Stomach smooth muscle (tissue), 2 donors: ENCODE measurements around the gene TTLL6.

Experiments
- H3K27ac ChIP-seq: one replicate; pipeline ENCODE4 v1.7.0; 2013; ENCODE audit warnings: mild to moderate bottlenecking, low read length, inconsistent platforms
- H3K27me3 ChIP-seq, 2 donors: one replicate each; pipeline ENCODE4 v1.7.0; 2013; ENCODE audit warnings: low read length in 2 of 2; ENCODE audit not compliant: insufficient read depth in 2 of 2, control insufficient read depth in 1 of 2
- H3K36me3 ChIP-seq, 2 donors: one replicate each; pipeline ENCODE4 v1.7.0; 2013; ENCODE audit warnings: low read length in 2 of 2; ENCODE audit not compliant: control insufficient read depth in 2 of 2, insufficient read depth in 2 of 2
- H3K4me1 ChIP-seq: one replicate; pipeline ENCODE4 v1.7.0; 2013; ENCODE audit warnings: low read length; ENCODE audit not compliant: control insufficient read depth, insufficient read depth
- H3K4me3 ChIP-seq, 2 donors: one replicate each; pipeline ENCODE4 v1.7.0; 2013; ENCODE audit warnings: low read length in 2 of 2
- H3K9ac ChIP-seq, 2 donors: one replicate each; pipeline ENCODE4 v1.7.0; 2013; ENCODE audit warnings: low read length in 2 of 2, mild to moderate bottlenecking in 1 of 2
- H3K9me3 ChIP-seq, 2 donors: one replicate each; pipeline ENCODE4 v1.7.0; 2013; ENCODE audit warnings: low read length in 2 of 2; ENCODE audit not compliant: control insufficient read depth in 2 of 2
- donor health status: healthy.
- donor health status: Pancreatic carcinoma.

Gene TTLL6

DNA sequence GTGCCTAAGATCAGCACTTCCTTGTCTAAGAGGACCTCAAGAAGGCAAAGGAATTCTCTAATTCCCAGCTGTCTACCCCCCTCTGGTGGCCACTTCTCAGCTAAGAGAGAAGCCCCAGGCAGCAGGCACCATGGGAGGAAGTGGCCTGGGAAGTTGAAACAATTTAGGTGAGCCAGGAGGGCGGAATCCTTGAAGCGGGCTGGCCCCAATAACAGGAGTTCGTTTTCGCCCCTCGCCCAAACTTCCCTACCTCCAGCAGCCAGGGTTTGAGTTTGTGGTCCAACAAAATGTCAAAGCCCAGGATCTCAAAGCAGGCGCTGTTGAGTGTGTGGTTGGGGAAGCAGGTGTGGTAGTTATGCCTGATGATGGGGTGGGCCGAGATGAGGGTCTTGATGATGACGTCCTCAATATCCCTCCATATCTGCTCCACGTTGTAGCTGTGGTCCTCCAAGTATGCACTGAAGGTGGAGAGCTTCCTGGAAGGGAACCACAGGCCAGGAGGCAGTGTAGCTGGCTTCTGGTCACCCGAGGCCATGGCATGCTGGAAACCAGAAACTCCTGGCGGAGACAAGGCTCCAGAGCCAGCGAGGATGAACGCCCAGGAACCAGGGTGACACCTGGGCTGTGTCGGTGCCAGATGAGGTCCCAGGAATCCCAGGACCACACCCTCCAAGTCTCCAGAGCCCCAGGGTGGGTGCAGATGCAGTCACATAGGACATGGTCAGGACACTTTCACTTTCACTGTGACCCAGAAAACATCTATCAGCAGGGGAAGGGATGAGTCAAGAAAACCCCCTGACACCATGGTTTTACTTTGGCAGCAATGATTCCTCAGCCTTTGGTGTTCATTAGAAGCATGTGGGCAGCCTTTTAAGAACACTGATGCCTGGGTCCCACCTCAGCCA is 25.6 kb downstream of the TTLL6 start:
- H3K9ac ChIP-seq = no peak overlapping the region
- H3K36me3 ChIP-seq = no peaks in the 10 kb centered on the region
- peaks cover 8 to 19% of the 10 kb centered on the region in 2 donors for H3K27me3 ChIP-seq
- peaks cover 7% of the 10 kb centered on the region for H3K4me1 ChIP-seq
- H3K9me3 ChIP-seq = no peaks in the 10 kb centered on the region
- no peak overlapping the region for H3K4me3 ChIP-seq
- no peak overlapping the region for H3K27ac ChIP-seq

DNA sequence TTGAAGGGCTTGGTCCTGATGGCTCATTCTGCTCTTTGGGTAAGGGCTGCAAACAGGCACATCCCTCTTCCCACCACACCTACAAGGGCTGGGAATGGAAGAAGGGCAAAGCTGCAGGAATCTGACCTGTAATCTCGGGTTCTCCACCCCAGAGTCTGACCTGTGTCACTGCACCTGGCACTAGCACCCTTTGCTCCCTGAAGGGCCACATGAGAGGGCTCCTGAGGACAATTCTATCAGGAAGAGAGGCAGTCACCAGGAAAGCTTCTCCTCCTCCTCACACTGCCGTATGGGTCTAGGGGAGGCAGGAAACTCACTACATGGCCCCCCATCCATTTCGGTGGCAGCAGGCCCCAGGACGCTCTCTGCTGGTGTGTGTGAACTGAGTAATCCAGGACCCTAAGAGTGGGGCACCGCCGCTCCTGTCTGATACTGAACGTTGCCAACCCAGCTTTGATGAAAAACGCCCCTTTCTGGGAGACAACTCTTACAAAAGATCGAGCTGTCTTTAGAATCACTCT is 26.4 kb downstream of the TTLL6 start:
- peaks cover 8 to 21% of the 10 kb centered on the region in 2 donors for H3K27me3 ChIP-seq
- no peak overlapping the region for H3K4me3 ChIP-seq
- no peak overlapping the region for H3K27ac ChIP-seq
- no peaks in the 10 kb centered on the region for H3K36me3 ChIP-seq
- H3K9ac ChIP-seq = no peak overlapping the region
- no peaks in the 10 kb centered on the region for H3K9me3 ChIP-seq
- H3K4me1 ChIP-seq = peaks cover 7% of the 10 kb centered on the region

DNA sequence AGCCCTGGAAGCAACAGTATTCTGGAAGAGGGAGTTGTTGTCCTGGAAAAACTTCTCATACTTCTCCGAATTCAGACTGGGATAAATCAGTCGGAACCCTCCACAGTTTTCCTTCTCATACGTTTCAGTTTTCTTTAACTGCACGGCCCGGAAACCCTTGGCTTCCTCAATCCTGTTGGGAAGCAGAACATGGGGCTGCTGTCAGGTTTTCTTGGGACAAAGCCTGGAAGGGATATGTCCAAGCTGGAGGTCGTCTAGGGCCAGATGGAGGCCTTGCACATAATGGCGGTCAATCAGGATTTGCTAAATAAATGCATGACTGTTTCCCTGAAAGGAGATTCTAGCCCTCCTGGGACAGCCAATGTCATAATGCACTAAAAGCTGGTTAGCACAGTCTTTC is 29.2 kb downstream of the TTLL6 start:
- Histone ChIP-seq H3K4me3 (no peak overlapping the region), H3K36me3 (no peaks in the 10 kb centered on the region), H3K27ac (no peak overlapping the region), H3K9ac (no peak overlapping the region), H3K4me1 (no peaks in the 10 kb centered on the region), H3K9me3 (no peaks in the 10 kb centered on the region), H3K27me3 (peaks cover 8 to 26% of the 10 kb centered on the region in 2 donors)

DNA sequence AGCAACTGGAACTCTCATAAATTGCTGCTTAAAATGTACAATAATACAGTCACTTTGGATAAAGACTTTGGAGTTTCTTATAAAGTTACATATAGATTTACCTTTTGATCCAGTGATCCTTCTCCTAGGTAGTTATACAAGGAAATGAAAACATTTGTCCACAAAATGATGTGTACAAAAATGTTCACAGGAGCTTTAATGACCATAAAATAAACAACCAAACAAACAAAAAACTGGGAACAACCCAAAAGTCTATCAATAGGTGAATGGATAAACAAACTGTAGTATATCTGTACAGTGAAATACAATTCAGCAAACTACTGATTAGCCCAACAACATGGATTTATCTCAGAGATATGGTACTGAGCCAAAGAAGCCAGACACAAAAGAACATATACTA is 37.6 kb downstream of the TTLL6 start:
- H3K36me3 ChIP-seq = no peaks in the 10 kb centered on the region
- no peak overlapping the region for H3K4me3 ChIP-seq
- no peak overlapping the region for H3K9ac ChIP-seq
- H3K27ac ChIP-seq = no peak overlapping the region
- peaks cover 0 to 7% of the 10 kb centered on the region in 2 donors for H3K9me3 ChIP-seq
- no peaks in the 10 kb centered on the region for H3K27me3 ChIP-seq
- H3K4me1 ChIP-seq = no peaks in the 10 kb centered on the region

DNA sequence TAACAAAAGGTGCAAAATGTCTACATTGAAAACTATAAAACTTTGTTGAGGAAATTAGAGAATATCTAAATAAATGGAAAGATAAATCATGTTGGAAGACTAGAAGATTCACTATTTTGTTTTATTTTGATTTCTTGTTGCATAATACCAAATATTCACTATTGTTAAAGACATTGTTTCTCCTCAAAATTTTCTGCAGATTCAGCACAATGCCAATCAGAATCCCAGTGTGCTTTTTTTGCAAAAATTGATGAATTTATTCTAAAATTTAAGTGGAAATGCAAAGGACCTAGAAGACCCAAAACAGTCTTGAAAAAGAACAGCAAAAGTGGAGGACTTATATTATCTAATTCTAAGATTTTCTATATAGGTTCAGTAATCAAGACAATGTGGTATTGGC is 40.4 kb downstream of the TTLL6 start:
- no peak overlapping the region for H3K27ac ChIP-seq
- peaks cover 0 to 7% of the 10 kb centered on the region in 2 donors for H3K9me3 ChIP-seq
- no peaks in the 10 kb centered on the region for H3K27me3 ChIP-seq
- H3K4me3 ChIP-seq = no peak overlapping the region
- no peaks in the 10 kb centered on the region for H3K4me1 ChIP-seq
- H3K9ac ChIP-seq = no peak overlapping the region
- H3K36me3 ChIP-seq = no peaks in the 10 kb centered on the region

DNA sequence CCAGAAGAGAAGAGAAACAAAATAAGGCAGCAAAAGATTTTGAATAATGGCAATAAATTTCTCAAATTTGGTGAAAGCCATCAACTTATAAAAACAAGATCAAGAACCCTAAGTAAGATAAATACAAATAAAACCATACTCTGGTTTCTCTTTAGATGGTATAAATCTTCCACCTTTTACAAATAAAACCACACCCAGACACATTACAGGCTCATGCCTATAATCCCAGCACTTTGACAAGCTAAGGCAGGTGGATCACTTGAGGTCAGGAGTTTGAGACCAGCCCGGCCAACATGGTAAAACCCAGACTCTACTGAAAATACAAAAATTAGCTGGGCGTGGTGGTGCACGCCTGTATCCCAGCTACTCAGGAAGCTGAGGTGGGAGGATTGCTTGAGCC is 43.8 kb downstream of the TTLL6 start:
- Histone ChIP-seq H3K36me3 (no peaks in the 10 kb centered on the region), H3K9me3 (peaks cover 0 to 5% of the 10 kb centered on the region in 2 donors), H3K9ac (no peak overlapping the region), H3K4me1 (no peaks in the 10 kb centered on the region), H3K4me3 (no peak overlapping the region), H3K27ac (no peak overlapping the region), H3K27me3 (peaks cover 8 to 9% of the 10 kb centered on the region in 2 donors)

DNA sequence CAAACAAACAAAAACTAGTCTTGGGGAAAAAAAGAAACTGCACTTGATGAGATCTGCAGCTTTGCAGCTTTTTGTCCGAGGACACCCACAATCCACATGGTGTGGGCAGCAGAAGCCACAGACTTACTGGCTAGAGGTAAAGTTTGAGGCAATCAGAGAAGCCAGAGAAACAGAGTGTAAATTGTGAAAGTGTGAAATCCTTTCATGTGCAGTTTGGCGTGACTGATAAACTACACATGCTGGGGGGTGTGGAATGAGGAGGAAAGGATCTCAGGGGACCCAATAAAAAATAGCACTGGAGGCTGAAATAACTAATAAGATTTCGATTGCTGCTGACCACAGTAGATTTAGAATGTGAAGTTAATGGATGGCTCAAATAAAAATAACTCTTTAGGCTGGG is 46.1 kb downstream of the TTLL6 start:
- Histone ChIP-seq H3K9me3 (peaks cover 0 to 5% of the 10 kb centered on the region in 2 donors), H3K4me3 (no peak overlapping the region), H3K27me3 (peaks cover 8 to 9% of the 10 kb centered on the region in 2 donors), H3K27ac (no peak overlapping the region), H3K36me3 (no peaks in the 10 kb centered on the region), H3K4me1 (no peaks in the 10 kb centered on the region), H3K9ac (no peak overlapping the region)

DNA sequence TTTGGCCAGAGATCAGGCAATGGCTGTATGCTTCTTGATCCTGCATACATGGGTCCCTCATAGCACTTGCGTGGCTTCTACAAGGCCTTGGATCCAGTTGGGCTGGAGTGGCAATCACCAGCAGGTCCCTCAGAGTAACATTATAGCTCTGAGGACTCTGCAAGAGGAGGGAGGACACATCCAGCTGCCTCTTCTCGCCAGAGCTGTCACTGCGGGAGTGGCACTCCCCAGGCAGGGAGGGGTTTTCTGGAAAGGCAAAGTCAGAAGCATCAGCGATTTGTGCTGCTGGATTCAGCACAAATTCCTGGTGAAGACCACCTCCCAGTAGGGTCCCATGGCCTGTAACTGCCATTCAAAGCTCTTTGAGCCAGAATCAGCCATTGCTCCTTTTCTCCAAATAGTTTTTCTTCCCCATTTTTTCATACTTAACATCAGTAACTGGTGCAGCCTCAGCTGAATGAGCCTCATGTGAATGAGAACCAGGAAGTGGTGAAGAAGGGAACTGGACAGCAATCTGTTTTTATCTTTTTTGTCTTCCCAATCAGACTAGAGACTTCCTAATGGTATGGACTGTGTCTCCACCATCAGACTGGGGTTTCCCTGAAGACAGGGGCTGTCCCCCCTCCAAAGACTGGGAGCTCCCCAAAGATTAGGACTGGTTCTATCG is 47.9 kb downstream of the TTLL6 start:
- no peak overlapping the region for H3K27ac ChIP-seq
- H3K36me3 ChIP-seq = no peaks in the 10 kb centered on the region
- no peak overlapping the region for H3K4me3 ChIP-seq
- no peak overlapping the region for H3K9ac ChIP-seq
- H3K27me3 ChIP-seq = peaks cover 9 to 13% of the 10 kb centered on the region in 2 donors
- no peaks in the 10 kb centered on the region for H3K4me1 ChIP-seq
- no peaks in the 10 kb centered on the region for H3K9me3 ChIP-seq

DNA sequence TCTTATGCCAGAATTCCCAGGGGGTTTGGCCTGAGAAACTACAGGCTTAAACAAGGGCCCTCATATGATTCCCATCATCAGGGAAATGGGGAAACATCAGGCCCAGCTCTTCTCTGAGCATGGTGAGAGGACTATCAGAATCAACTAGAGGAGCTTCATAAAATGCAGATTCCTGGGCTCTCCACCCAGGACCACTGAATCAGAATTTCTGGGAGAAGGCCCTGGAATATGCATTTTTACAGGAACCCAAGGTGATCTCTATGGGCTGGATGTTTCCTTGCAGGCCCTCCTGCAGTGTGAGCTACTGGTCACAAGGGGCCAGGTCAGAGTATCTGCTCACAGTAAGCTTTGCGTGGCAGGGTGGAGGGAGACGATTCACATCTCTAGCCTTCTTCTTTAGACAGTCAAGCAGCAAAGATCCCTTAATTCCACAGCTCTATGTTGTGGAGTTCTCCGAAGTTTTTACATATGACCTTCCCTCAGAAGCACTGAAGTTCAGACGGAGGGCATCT is 49.7 kb downstream of the TTLL6 start:
- H3K36me3 ChIP-seq = no peaks in the 10 kb centered on the region
- no peak overlapping the region for H3K27ac ChIP-seq
- no peaks in the 10 kb centered on the region for H3K4me1 ChIP-seq
- H3K9me3 ChIP-seq = no peaks in the 10 kb centered on the region
- H3K27me3 ChIP-seq = peaks cover 9 to 27% of the 10 kb centered on the region in 2 donors
- H3K4me3 ChIP-seq = no peak overlapping the region
- no peak overlapping the region for H3K9ac ChIP-seq

DNA sequence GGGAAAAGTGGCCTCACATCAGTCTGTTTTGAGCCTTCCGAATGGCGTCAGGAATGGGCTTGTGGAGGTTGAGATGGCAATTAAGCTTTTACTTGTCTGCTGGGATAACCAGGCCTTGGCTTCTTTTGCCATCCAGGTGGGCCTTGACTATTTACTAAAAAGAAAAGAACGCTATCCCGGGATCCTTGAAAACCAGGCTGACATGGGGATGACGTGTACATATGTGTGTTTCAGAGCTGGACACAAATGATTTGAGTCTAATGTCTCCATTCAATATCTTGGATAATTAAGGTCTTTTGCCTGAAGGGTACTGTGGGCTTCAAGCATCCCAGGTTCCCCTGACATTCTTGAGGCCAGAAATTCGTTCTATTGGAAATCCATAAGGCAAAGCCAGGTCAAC is 55.9 kb downstream of the TTLL6 start:
- H3K27me3 ChIP-seq = peaks cover 15 to 51% of the 10 kb centered on the region in 2 donors

More for the DNA sequence above, 55.9 kb downstream of the TTLL6 start:
- Histone ChIP-seq H3K36me3 (no peaks in the 10 kb centered on the region), H3K9me3 (no peaks in the 10 kb centered on the region), H3K4me3 (no peak overlapping the region), H3K27ac (no peak overlapping the region), H3K4me1 (no peaks in the 10 kb centered on the region), H3K9ac (no peak overlapping the region)
